Hindlimb muscle (tissue), 1 donor: Measurements from ENCODE around the gene NUTM1. TPM values are rescaled to one million over a fixed set of nuclear protein-coding genes. Genes with fewer than 3 reads are reported as not detected.
"Not testable (repeated sequence)": the region's sequence is repeated elsewhere in the genome, so short reads cannot be mapped to it uniquely, and the experiment has no call there.

Source experiments
- DNase-seq: peaks from one replicate; pipeline ENCODE4 v3.0.0-alpha.2; 2013
- polyA plus RNA-seq: library from polyadenylated mRNA; unstranded; fragments of 120-200 nt; gene quantifications from one replicate; pipeline ENCODE4 v1.2.1, GENCODE V29; 2013; ENCODE audit not compliant: insufficient read length

The NUTM1 gene
- polyA plus RNA-seq, 1 donor: not detected

- no peak for DNase-seq
These were observed 6.7 kb upstream of the NUTM1 start for GRCh38 chr15:34336231-34336990.

GRCh38 chr15:34336991-34337556, 6.0 kb upstream of the NUTM1 start:
- DNase-seq: no peak

- peak; percentile 91 for DNase-seq
These were observed 5.4 kb upstream of the NUTM1 start, which contains the start of gene SLC12A6 for GRCh38 chr15:34337557-34338306. Gene SLC12A6 (minus strand): TSS chr15:34337781. CDS start chr15:34336680, 1,101 bp downstream.

GRCh38 chr15:34338347-34338746, 4.8 kb upstream of the NUTM1 start:
- DNase-seq: no peak

- no peak for DNase-seq
These were observed 3.2 kb upstream of the NUTM1 start for GRCh38 chr15:34339946-34340345.

- no peak for DNase-seq
These were observed 1.5 kb upstream of the NUTM1 start for GRCh38 chr15:34341381-34342212.

- not testable (repeated sequence) for DNase-seq
These were observed 840 bp upstream of the NUTM1 start for GRCh38 chr15:34342213-34342736.

- DNase-seq: no peak
These were observed 5.0 kb downstream of the NUTM1 start for GRCh38 chr15:34347951-34348638.

- DNase-seq: no peak
These were observed 5.7 kb downstream of the NUTM1 start for GRCh38 chr15:34348735-34349300.

GRCh38 chr15:34349769-34350168, 6.7 kb downstream of the NUTM1 start:
- no peak for DNase-seq

GRCh38 chr15:34352996-34353395, 9.9 kb downstream of the NUTM1 start:
- DNase-seq: not testable (repeated sequence)

GRCh38 chr15:34353627-34354026, 10.5 kb downstream of the NUTM1 start:
- DNase-seq: no peak

- no peak for DNase-seq
These were observed 11.2 kb downstream of the NUTM1 start for GRCh38 chr15:34354286-34354685.

GRCh38 chr15:34355241-34355640, 12.1 kb downstream of the NUTM1 start:
- no peak for DNase-seq

GRCh38 chr15:34357653-34358052, 14.5 kb downstream of the NUTM1 start:
- no peak for DNase-seq

GRCh38 chr15:34358367-34358766, 15.3 kb downstream of the NUTM1 start:
- DNase-seq: no peak

GRCh38 chr15:34358948-34359347, 15.8 kb downstream of the NUTM1 start:
- DNase-seq: no peak

- no peak for DNase-seq
These were observed 16.3 kb downstream of the NUTM1 start for GRCh38 chr15:34359416-34359815.

GRCh38 chr15:34360298-34360697, 17.2 kb downstream of the NUTM1 start:
- DNase-seq: no peak

- DNase-seq: no peak
These were observed 18.2 kb downstream of the NUTM1 start for GRCh38 chr15:34361278-34361677.

GRCh38 chr15:34362047-34362773, 19.1 kb downstream of the NUTM1 start:
- no peak for DNase-seq
